Cardiac muscle cell (in vitro differentiated cells and primary cell): ENCODE data around the gene CHRNB1. TPM values are rescaled to one million over a fixed set of nuclear protein-coding genes. Genes with fewer than 3 reads are reported as not detected.

ENCODE experiments used
- DNase-seq, 2 donors: peaks; one replicate each; pipeline versions ENCODE4 v3.0.0 to v3.0.0-alpha.2; 2010 to 2017; ENCODE audit warnings: low read depth in 1 of 2, low spot score in 1 of 2
- H3K27ac ChIP-seq: fragments of 200-600 bp; sonication (generic); 2 replicates; pipeline ENCODE4 v1.5.1; 2016
- H3K27me3 ChIP-seq: fragments of 200-600 bp; sonication (generic); 2 replicates; pipeline ENCODE4 v1.6.0; 2016; ENCODE audit warnings: control low read depth
- H3K36me3 ChIP-seq: fragments of 200-600 bp; sonication (generic); 2 replicates; pipeline ENCODE4 v1.5.1; 2016; ENCODE audit warnings: control low read depth
- H3K4me1 ChIP-seq: fragments of 200-600 bp; sonication (generic); 2 replicates; pipeline ENCODE4 v1.8.1; 2017; ENCODE audit warnings: low read depth, mild to moderate bottlenecking, mixed run types
- H3K4me3 ChIP-seq: fragments of 200-600 bp; sonication (generic); 2 replicates; pipeline ENCODE4 v1.5.1; 2016; ENCODE audit warnings: mild to moderate bottlenecking
- H3K9me3 ChIP-seq: fragments of 200-600 bp; sonication (generic); 2 replicates; pipeline ENCODE4 v1.5.1; 2017; ENCODE audit warnings: low read depth, mild to moderate bottlenecking, control low read depth
- polyA plus RNA-seq: library from polyadenylated mRNA; unstranded; fragments of >200 nt; fragmentation: Nextera tagmentation; extraction: Ambion mirVana; gene quantifications from 2 replicates; pipeline ENCODE4 v1.2.1, GENCODE V29; 2016
- total RNA-seq: library from RNA; depleted of rRNA; stranded (reverse); fragments of >200 nt; gene quantifications from 2 replicates; pipeline ENCODE4 v1.2.3, GENCODE V29; 2016
- TF ChIP-seq, protein P1 (sequence below): IDR thresholded peaks from 2 replicates; pipeline ENCODE4 v1.5.1; 2012; ENCODE audit warnings: low read depth, mild to moderate bottlenecking, low read length

Gene CHRNB1
- total and polyA plus RNA-seq, 2 experiments from 2014 or later, result 8.5 to 28.6 TPM

- no peaks in the 10 kb centered on the region for H3K9me3 ChIP-seq
- no peak overlapping the region for H3K27ac ChIP-seq
- H3K27me3 ChIP-seq, result no peaks in the 10 kb centered on the region
- DNase-seq, result no peak
- no peaks in the 10 kb centered on the region for H3K36me3 ChIP-seq
- TF ChIP-seq, protein P1, sequence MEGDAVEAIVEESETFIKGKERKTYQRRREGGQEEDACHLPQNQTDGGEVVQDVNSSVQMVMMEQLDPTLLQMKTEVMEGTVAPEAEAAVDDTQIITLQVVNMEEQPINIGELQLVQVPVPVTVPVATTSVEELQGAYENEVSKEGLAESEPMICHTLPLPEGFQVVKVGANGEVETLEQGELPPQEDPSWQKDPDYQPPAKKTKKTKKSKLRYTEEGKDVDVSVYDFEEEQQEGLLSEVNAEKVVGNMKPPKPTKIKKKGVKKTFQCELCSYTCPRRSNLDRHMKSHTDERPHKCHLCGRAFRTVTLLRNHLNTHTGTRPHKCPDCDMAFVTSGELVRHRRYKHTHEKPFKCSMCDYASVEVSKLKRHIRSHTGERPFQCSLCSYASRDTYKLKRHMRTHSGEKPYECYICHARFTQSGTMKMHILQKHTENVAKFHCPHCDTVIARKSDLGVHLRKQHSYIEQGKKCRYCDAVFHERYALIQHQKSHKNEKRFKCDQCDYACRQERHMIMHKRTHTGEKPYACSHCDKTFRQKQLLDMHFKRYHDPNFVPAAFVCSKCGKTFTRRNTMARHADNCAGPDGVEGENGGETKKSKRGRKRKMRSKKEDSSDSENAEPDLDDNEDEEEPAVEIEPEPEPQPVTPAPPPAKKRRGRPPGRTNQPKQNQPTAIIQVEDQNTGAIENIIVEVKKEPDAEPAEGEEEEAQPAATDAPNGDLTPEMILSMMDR, result no peak
- peaks cover 20% of the 10 kb centered on the region for H3K4me1 ChIP-seq
- H3K4me3 ChIP-seq, result peak overlapping the region; percentile 64
Observed at GRCh38 chr17:7438656-7439460, 6.0 kb upstream of the CHRNB1 start.

DNA sequence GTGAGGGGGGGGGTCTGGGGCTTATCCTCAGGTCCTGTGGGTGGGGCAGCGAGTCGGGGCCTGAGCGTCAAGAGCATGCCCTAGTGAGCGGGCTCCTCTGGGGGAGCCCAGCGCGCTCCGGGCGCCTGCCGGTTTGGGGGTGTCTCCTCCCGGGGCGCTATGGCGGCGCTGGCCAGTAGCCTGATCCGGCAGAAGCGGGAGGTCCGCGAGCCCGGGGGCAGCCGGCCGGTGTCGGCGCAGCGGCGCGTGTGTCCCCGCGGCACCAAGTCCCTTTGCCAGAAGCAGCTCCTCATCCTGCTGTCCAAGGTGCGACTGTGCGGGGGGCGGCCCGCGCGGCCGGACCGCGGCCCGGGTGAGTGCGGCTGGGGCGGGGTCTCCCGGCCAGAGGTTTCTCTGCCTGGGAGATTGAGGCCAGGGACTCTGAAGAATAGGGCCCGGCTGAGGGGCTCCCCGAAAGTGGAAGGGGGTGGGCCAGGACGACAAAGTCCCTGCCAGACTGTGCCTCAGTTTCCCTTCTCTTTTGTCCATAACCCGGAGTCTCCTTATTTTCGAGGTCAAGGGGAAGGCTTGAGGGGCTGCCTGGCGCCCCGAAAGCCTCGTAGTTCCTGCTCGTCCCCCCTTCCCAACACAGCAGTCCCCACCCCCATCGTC lies 5.3 kb upstream of the CHRNB1 start, which contains the start of gene FGF11:
Gene FGF11 (plus strand): TSS at position 51 of the 651 bp plus-strand sequence. CDS start 109 bp downstream, at position 160.
- peak in 1 of 2 donors; percentile 47 for DNase-seq
- H3K27ac ChIP-seq, result peak within 1 kb of the TSS; percentile 95
- H3K9me3 ChIP-seq, result no peaks in the 10 kb centered on the region
- peaks cover 24% of the 10 kb centered on the region for H3K4me1 ChIP-seq
- H3K27me3 ChIP-seq, result no peaks in the 10 kb centered on the region
- H3K36me3 ChIP-seq, result no peaks in the 10 kb centered on the region
- H3K4me3 ChIP-seq, result peak within 1 kb of the TSS; percentile 64
- TF ChIP-seq, protein P1, result no peak

GRCh38 chr17:7440113-7440833 lies 4.6 kb upstream of the CHRNB1 start:
- TF ChIP-seq, protein P1, result no peak
- Histone ChIP-seq H3K27ac (peak overlapping the region; percentile 95), H3K9me3 (no peaks in the 10 kb centered on the region), H3K4me1 (peaks cover 26% of the 10 kb centered on the region), H3K4me3 (peak overlapping the region; percentile 64), H3K27me3 (no peaks in the 10 kb centered on the region), H3K36me3 (no peaks in the 10 kb centered on the region)
- DNase-seq, result peak in 1 of 2 donors; percentile 76

DNA sequence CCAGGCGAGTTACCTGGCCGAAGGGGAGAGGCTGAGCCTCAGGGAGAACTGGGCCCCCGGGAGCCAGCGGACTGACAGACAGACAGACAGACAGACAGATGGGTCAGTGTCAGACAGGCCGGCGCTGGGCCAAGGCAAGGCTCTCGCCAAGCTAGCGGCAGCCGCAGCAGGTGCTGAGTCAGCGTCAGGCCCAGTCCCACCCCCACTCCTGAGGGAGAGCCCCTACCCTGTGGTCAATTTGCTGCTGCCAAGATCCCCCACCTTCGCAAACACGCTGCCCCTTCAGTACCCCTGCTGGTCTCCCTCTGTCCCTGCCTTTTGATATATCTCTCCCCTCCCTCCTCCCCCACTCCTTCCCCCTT lies 4.0 kb upstream of the CHRNB1 start:
- no peaks in the 10 kb centered on the region for H3K36me3 ChIP-seq
- peak in 1 of 2 donors; percentile 26 for DNase-seq
- H3K4me1 ChIP-seq, result peaks cover 26% of the 10 kb centered on the region
- TF ChIP-seq, protein P1, result peak; percentile 3
- peak overlapping the region; percentile 95 for H3K27ac ChIP-seq
- no peaks in the 10 kb centered on the region for H3K9me3 ChIP-seq
- no peaks in the 10 kb centered on the region for H3K27me3 ChIP-seq
- peak overlapping the region; percentile 64 for H3K4me3 ChIP-seq

DNA sequence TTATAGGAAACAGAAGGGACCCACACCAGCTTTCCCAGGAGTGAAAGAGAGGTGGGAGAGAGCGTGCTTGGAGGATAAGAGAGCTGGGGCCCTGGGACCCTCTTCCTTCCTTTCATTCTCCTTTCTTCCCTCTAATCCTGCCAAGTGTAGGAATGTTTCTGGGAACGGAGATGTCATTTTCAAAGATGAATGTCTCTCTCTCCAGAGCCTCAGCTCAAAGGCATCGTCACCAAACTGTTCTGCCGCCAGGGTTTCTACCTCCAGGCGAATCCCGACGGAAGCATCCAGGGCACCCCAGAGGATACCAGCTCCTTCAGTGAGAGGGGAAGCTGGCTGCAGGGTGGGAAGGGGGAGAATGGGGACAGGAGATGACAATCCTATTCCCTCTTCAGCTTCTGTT lies 3.6 kb upstream of the CHRNB1 start:
- Histone ChIP-seq H3K4me1 (peaks cover 26% of the 10 kb centered on the region), H3K9me3 (no peaks in the 10 kb centered on the region), H3K27ac (peak overlapping the region; percentile 95), H3K4me3 (peak overlapping the region; percentile 64), H3K27me3 (no peaks in the 10 kb centered on the region), H3K36me3 (no peaks in the 10 kb centered on the region)
- TF ChIP-seq, protein P1, result no peak
- DNase-seq, result no peak
